ENCODE results near the gene SMNDC1.
"Not testable (repeated sequence)": the region's sequence is repeated elsewhere in the genome, so short reads cannot be mapped to it uniquely, and the experiment has no call there.

Gene SMNDC1

DNA sequence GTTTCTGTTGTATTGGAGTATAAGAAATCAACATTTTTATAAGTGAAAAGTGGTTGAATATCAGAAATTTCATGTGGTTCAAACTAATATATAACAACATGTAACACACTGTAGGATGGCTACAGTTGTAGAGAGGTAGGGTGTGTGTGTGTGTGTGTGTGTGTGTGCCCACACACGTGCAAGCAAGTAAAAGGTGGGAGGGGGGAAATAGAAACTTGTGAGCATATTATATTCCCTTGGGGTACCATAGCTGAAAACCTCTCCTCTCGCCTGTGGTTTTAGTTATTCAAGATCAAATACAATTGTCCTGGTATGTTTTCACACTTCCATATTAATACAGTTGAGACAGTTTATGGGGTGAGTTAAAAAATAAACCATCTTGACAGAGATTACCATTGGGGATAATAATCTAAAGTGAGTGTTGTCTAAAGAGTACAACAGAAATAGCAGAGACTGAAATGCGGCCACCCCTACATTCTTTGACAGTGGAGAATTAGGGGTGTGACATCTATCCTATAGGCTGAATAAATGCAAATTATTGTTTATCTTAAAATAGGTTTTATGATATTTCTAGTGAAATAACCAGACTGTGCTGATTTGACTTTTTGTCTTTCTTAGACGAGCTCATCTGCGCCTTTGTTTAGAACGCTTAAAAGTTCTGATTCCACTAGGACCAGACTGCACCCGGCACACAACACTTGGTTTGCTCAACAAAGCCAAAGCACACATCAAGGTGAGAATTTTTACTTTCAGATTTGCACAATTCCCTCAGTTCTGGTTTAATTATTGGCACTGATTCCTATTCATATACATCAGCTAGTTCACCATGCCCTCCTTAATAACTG lies 25.9 kb downstream of the SMNDC1 start:
- DNase-seq = no peak

DNA sequence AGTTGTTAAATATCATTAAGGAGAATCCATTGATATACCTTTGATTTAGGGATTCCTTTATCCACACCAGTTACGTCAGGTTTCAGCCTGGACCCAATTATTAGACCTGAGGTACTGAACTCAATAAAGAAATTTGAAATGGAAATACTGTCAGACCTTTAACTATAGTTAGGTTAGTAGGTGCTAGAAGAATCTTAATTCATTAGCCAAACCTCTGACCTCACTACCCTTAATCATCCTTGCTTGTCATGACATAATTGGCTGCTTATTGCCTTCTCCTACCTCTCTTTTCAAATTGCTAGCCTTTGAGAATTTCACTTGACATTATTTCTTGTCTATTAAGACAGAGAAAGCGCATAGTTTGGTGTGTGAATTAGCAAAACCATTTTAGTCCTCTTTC lies 27.1 kb downstream of the SMNDC1 start:
- DNase-seq = no peak

DNA sequence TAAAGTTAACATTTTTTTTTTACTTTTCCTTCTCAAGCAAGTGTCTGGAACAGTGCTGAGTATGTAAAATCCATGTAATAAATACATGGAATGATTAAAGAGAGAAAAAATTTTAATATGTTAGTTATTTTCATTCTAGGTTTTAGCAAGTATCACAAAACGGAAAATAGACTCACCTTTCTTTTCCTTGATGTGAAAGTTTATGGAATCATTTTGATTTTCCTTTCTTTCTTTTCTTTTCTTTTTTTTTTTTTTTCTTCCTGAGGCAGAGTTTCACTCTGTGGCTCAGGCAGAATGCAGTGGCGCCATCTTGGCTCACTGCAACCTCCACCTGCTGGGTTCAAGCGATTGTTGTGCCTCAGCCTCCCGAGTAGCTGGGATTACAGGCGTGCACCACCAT lies 28.1 kb downstream of the SMNDC1 start:
- no peak for DNase-seq

DNA sequence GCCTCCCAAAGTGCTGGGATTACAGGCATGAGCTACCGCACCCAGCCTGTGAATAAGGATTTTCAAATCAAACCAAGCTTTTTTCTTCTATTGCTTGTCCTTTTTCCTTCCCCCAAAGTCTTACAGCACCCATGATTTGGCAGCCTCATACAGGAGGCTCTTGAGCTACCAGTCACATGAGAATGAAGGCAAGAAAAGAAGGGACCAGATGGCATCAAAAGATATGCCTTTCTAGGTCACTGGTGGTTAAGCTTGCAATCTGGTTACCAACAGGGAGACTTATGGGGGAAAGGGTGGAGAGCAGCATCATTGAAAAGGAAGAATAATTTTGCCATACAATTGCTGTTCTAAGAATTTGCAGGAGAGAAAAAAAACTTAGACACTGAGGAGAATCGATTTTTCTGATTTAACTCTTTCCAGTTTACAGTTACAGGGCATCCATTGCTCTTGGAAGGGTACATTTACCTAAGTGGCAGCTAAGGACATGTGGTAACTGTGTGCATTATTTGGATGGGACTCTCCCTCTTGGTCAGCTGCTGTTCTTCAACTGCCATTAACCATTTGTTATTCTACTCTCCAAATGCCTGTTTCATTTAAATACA lies 29.5 kb downstream of the SMNDC1 start:
- DNase-seq = peak in 1 of 2 donors; percentile 16

DNA sequence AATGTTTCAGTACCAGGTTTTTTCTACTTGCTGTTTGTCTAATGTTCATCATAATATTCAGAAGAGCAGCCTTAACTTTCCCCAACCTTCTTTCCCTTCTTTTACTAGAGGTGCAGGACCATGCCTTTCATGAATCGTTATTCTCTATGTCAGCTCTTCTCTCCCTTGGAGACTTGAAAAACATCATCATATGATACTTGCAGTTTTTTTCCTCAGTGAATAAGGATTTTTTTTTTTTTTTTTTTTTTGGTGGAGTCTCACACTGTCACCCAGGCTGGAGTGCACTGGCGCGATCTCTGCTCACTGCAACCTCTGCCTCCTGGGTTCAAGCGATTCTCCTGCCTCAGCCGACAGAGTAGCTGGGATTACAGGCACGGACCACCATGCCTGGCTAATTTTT lies 30.1 kb downstream of the SMNDC1 start:
- DNase-seq = no peak

DNA sequence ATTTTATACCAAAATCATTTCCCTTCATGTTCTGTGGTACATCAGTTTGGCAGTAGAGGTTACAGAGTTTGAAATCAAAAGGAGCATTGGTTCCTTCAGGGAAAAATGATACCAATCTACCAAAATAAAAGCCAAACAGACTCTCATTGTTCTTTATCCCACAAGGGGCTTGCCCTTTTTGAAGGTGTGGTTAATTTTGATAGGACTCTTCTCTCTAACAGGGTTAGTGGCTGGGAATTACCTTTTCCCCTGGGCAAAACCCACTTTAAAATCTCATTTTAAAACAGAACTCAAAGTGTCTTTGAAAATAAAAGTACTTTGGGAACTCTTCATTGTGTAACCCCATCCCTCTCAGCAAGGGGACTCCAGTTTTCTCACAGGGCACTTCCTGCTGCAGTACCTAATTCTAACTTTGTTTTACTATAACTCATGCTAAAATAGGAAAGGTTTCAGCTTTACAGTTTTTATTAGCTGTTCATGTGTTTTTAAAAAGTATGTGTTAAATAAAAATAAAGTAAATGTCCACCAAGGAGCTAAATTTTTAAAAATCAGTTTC lies 30.6 kb downstream of the SMNDC1 start:
- DNase-seq = no peak

DNA sequence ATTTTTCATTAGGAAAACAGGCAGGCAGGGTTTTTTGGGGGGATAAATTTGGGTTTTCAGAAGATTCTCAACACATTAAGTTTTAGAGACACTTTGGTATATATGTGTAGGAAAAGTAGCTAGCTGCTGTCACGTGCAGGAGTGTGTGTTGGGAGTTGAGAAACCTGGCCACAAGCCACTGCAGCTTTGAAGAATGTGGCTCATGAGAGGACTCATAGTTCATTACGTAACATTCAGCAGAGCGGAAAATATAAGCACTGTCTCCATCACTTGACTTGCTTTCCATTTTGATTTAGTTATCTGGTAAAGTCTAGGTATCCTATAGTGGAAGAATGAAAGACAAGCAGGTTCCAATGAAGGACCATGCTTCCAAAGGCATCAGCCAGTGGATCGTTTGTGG lies 31.2 kb downstream of the SMNDC1 start:
- peak; percentile 25 to 49 for DNase-seq

DNA sequence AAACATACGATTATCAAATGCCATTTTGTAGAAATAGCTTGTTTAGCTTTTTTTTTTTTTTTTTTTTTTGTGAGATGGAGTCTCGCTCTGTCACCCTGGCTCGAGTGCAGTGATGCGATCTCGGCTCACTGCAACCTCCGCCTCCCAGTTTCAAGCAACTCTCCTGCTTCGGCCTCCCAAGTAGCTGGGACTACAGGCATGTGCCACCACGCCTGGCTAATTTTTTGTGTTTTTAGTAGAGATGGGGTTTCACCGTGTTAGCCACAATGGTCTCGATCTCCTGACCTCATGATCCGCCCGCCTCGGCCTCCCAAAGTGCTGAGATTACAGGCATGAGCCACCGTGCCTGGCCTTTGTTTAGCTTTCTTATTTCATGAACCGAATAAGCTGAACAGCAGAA lies 31.7 kb downstream of the SMNDC1 start:
- DNase-seq = not testable (repeated sequence)

DNA sequence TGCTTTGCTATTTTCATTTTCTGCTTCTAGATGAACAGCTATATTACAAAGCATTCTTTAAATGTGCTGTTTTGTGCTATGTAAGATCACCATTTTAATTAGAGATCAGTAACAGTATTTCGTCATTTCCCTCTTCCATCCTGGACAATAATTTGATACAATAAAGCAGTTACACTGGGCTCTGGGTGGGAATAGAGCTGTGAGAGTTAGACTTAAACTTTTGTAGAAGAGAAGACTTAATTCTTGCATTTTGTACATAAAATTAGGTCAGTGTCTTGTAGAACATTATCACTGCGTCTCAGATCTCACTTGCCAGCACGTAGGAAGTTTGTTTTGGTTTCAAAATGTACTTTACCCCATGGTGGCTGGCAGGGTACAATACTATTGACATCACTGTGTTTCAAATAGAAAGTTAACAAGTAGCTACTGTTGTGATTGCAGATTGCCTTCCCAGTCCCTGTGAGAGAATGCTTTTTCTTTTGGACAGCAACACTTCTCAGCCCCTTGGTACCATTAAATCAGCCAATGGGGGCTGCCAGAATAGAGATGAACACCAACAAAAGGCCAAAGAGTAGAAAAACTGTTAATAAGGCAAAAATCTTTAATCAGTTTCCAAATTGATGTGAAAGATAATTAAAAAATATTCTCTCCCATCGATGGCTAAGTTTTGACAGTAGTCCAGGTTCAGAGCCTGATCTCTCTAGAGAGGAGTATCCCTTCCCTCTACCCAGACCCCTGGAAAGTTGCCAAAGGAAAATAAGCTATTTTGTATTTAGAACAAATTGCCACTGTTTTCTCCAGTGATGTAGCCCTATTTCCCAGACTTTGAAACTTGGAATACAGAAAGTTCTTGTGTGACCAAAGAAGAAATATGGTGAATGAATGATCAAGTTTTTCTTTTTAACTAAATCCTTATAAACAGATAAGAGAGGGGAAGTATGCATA lies 35.1 kb downstream of the SMNDC1 start:
- peak in 1 of 2 donors; percentile 19 for DNase-seq

DNA sequence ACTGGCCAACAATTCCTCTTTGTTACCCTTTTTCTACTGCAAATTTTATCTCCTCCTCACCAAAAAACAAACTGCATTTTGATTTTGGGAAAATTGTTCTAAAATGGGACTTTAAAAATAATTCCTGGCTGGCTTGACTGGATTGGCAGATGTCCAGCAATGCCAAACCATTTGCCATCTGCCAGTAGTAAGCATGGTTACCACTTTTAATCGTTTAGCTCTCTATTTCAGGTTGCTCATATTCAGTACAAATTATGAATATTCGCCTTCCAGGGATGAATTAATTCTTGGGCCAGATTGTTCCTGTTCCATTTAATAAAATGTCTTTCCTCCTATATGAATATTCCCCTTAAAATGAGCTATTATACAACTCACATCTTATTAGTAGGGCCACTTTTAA lies 35.7 kb downstream of the SMNDC1 start:
- no peak for DNase-seq

DNA sequence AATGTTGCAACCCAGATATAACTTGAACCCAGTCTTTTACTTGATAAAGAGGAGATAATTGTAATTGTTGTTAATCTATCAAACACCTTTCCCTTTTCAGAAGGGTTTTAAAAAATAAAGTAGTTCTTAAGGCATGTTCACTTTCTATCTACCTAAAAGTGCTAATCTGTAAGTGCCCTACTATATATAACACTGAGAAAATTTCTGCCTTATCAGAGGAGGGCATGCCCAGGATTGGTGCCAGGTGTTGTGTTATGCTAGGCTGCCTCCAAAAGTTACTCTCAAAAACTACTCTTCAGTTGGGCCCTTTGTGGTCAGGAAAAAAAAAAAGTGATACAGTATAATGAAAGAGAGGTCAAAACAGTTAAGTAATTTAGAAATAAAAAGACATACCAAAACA lies 36.3 kb downstream of the SMNDC1 start:
- DNase-seq = no peak

DNA sequence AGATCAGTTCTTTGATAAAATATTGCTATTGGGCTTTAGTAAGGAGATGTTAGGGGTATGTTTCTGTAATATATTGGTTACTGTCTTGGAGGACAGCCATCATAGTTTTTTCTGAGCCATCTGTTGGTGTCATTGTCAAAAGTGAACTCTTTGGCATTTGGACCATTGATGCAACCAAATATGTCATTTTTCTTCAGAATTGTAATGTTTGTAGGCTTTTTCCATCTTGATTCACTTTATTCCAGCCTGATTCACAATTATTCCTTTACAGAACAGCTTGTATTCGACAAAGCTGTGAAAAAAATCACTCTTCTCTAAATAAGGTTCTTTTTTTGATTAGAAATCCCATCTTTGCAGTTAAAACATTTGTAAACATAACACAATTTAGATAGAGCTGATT lies 37.4 kb downstream of the SMNDC1 start:
- no peak for DNase-seq

DNA sequence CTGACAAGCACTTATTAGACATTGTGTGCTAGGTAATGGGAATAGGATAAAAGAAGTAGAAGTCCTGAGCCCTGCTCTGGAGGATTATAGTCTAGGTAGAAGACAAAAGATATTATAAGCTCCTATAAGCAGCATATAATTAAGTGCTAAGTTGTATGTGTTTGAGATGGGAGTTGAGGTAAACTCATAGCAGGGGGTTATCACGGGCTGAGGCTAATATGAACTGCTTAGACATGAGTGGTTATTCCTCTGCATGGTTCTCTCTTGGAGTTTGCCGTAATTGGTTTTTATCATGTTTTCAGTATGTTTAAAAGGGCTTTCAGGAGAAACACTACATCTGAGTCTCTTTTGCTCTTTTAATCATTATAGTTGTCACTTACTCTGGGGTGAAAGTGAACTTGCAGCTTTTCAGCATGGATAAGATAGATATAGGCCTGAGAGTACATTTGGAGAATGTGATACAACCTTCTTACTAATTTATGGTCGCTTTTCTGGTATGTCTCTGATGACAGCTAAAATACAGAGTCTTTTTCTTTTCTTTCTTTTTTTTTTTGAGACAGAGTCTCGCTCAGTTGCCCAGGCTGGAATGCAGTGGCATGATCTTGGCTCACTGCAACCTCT lies 39.0 kb downstream of the SMNDC1 start:
- no peak for DNase-seq

DNA sequence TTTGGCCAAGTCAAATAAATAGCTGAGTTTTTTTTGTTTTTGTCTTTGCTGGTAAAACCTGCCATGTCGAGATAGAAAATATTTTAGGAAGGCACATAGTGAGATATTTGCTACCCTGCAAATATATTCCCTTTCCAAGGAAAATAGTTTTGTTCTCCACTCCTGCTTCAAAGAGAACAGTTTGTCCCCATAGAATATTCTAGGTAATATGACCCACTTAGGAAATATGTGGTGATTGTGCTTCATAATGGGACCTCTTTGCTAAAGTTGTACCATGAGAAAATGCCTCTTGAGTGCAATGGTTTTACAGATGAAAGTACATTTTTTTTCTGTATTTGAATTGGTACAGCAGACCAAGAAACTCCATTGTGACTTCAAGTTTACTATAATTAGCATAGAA lies 41.6 kb downstream of the SMNDC1 start:
- no peak for DNase-seq

DNA sequence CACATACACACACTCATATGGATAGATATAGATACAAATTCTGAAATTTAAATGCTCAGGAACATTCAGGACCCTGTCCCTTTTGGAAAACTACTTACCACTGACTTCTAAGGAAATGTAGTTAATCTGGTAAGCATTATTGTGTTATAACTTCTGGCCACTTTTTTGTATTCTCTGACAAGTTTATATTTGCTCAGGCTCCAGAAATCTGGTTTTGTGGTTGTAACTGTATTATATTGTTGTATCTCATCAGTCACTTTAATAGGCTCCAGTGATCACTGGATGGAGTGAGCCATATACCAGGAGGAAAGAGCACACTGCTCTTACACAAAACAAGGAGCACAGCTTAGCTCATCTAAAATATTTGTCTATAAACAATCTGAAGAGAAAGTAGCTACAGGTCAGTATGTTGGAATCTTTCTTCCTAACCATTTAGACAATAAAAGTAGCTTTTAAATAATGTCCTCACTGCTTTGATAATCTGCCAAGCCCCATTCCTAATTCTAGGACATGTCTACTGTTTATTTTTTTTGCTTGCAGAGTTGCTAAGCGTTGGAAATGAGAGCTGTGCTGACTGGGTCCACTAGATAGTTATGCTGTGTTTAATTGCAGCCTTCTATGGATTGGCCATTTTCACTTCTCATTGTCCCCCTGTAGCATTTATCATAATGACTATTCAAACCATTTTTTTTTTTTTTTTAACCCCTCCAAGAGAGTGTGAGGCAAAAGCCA lies 43.8 kb downstream of the SMNDC1 start:
- no peak for DNase-seq

DNA sequence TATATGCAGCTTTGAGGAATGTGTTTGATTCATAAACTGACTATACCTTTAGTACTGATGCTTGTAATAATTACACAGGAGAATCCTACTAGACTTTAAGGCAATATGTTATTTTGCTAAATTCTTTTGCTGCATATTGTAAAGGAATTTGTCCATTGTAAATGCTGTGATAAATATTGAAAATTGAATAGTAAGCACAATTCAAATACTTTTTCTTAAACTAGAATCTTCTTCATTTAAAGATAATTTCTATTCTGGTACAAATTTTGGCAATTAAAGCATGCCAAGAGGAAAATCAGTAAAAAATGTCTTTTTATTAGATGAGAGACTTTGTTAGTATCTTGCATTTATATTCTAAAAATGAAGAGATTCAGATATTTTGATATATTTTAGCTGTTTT lies 45.4 kb downstream of the SMNDC1 start:
- DNase-seq = no peak

DNA sequence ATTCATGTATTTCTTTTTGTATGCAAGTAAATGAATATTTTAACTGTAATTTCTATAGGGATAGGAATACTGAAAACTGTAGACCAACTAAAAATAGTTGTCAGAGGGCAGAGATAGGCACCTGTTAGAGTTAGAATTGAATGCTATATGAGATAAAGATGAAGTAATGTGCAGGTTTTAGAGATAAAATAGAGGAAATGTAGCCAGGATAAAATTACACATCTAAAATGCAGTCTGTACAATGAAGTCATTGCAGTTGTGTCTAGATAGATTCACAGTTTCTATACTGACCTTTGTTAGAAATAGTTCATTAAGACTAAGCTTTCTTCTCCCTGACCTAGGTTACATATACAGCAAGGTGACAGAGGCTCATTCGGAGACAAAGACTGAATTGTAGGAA lies 46.2 kb downstream of the SMNDC1 start:
- no peak for DNase-seq

DNA sequence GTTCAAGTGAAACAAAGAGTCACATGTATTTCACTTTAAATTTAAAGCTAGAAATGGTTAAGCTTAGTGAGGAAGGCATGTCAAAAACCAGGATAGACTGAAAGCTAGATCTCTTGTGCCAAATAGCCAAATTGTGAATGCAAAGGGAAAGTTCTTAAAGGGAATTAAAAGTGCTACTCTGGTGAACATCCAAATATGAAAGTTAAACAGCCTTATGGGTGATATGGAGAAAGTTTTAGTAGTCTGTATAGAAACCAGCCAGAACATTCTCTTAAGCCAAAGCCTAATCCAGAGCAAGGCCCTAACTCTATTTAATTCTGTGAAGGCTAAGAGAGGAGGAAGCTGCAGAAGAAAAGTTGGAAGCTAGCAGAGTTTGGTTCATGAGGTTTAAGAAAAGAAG lies 50.3 kb downstream of the SMNDC1 start:
- no peak for DNase-seq

DNA sequence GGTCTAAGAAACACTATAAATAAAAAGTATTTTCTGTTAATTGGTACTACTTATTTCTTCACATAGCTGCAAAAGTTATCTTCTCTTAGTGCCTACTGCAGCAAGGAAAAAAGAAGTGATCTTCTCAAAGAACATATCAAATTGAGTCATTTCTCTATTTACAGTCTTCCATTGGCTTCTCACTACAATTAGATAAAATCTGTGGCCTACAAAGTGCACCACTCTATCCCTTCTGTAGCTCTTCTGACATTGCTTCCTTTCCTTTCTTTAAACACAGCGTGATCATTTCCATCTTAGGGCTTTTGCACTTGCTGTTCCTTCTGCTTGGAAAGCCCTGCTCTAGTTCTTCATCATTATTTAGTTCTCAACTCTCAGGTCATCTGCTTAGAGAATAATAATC lies 52.6 kb downstream of the SMNDC1 start:
- no peak for DNase-seq

DNA sequence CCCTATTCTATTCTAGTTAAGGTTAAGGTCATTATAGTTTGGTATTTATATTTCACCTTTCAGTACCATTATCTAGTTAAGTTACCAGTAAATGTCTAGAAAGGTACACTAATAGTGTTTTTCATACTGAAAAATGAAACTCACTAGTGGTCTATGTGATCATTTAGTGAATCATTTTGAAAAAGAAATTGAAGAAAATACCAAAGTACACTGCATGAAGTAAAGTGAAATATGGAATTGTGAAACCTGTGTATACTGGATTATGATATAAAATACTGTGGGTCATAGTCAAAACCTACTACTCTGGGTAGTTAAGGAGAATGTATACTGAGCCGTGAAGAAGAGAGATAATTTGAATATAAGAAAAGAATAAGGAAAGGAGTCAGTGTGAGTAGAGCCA lies 53.3 kb downstream of the SMNDC1 start:
- not testable (repeated sequence) for DNase-seq

DNA sequence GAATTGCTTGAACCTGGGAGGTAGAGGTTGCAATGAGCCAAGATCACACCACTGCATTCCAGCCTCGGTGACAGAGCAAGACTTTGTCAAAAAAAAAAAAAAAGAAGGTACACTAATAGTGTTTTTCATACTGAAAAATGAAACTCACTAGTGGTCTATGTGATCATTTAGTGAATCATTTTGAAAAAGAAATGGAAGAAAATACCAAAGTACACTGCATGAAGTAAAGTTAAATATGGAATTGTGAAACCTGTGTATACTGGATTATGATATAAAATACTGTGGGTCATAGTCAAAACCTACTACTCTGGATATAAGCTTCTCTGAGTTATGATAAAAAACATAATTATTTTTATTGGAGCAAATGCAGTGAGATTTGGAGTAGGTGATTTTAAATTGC lies 55.2 kb downstream of the SMNDC1 start:
- DNase-seq = not testable (repeated sequence)

DNA sequence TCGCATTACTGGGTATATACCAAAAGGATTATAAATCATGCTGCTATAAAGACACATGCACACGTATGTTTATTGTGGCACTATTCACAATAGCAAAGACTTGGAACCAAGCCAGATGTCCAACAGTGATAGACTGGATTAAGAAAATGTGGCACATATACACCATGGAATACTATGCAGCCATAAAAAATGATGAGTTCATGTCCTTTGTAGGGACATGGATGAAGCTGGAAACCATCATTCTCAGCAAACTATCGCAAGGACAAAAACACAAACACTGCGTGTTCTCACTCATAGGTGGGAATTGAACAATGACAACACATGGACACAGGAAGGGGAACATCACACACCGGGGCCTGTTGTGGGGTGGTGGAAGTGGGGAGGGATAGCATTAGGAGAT lies 56.9 kb downstream of the SMNDC1 start:
- DNase-seq = not testable (repeated sequence)

Measured in CD4-positive, alpha-beta T cell treated with Interleukin-1 beta for 1 hour (primary cell).